ENCODE data around the gene GLUD1.
"Not testable (repeated sequence)": the region's sequence is repeated elsewhere in the genome, so short reads cannot be mapped to it uniquely, and the experiment has no call there.

GLUD1 gene

GRCh38 chr10:87019066-87019465, 75.6 kb downstream of the GLUD1 start:
- not testable (repeated sequence) for H3K4me3 ChIP-seq (ENCODE audit: control insufficient read depth, low read depth, low read length); DNase-seq (ENCODE audit: low read depth)

- H3K4me3 ChIP-seq (ENCODE audit: control insufficient read depth, low read depth, low read length); DNase-seq (ENCODE audit: low read depth): not testable (repeated sequence)
Observed at GRCh38 chr10:87018127-87018526, 76.5 kb downstream of the GLUD1 start.

GRCh38 chr10:87014986-87015716, 79.5 kb downstream of the GLUD1 start:
- H3K4me3 ChIP-seq (ENCODE audit: control insufficient read depth, low read depth, low read length); DNase-seq (ENCODE audit: low read depth): not testable (repeated sequence)

- DNase-seq (ENCODE audit: low read depth); H3K4me3 ChIP-seq (ENCODE audit: control insufficient read depth, low read depth, low read length): not testable (repeated sequence)
Observed at GRCh38 chr10:87013528-87013927, 81.1 kb downstream of the GLUD1 start.

GRCh38 chr10:87009134-87009696, 85.4 kb downstream of the GLUD1 start:
- DNase-seq (ENCODE audit: low read depth); H3K4me3 ChIP-seq (ENCODE audit: control insufficient read depth, low read depth, low read length): not testable (repeated sequence)

- H3K4me3 ChIP-seq (ENCODE audit: control insufficient read depth, low read depth, low read length); DNase-seq (ENCODE audit: low read depth): not testable (repeated sequence)
Observed at GRCh38 chr10:87008303-87008702, 86.3 kb downstream of the GLUD1 start.

- not testable (repeated sequence) for H3K4me3 ChIP-seq (ENCODE audit: control insufficient read depth, low read depth, low read length); DNase-seq (ENCODE audit: low read depth)
Observed at GRCh38 chr10:87007674-87008073, 87.0 kb downstream of the GLUD1 start.

GRCh38 chr10:87007124-87007523, 87.5 kb downstream of the GLUD1 start:
- H3K4me3 ChIP-seq (ENCODE audit: control insufficient read depth, low read depth, low read length); DNase-seq (ENCODE audit: low read depth): not testable (repeated sequence)

- DNase-seq (ENCODE audit: low read depth) = no peak
- H3K4me3 ChIP-seq (ENCODE audit: control insufficient read depth, low read depth, low read length) = no peak overlapping the region
- no peak for TF ChIP-seq CTCF (IDR thresholded peaks at IDR 0.05; ENCODE audit: control insufficient read depth, insufficient read depth, low read depth, low read length, missing control alignments)
Observed at GRCh38 chr10:87000491-87000890, 94.2 kb downstream of the GLUD1 start.

Measured in AG09309 (cell line).